DOHH2 (cell line): ENCODE data around the gene PAMR1.

Experiments used
- EZH2phosphoT487 ChIP-seq: fragments of 200-600 bp; sonication (generic); IDR thresholded peaks from 2 replicates; pipeline ENCODE4 v1.6.1; 2017; ENCODE audit warnings: borderline replicate concordance, mild to moderate bottlenecking, antibody characterized with exemption, low read length, moderate library complexity, mixed read lengths
- TF ChIP-seq, protein P1 (sequence below): fragments of 200-600 bp; sonication (generic); IDR thresholded peaks from one replicate; pipeline ENCODE4 v1.5.1; 2014; ENCODE audit warnings: antibody characterized with exemption, mild to moderate bottlenecking, low read depth, low read length; ENCODE audit not compliant: poor library complexity, severe bottlenecking

DNA sequence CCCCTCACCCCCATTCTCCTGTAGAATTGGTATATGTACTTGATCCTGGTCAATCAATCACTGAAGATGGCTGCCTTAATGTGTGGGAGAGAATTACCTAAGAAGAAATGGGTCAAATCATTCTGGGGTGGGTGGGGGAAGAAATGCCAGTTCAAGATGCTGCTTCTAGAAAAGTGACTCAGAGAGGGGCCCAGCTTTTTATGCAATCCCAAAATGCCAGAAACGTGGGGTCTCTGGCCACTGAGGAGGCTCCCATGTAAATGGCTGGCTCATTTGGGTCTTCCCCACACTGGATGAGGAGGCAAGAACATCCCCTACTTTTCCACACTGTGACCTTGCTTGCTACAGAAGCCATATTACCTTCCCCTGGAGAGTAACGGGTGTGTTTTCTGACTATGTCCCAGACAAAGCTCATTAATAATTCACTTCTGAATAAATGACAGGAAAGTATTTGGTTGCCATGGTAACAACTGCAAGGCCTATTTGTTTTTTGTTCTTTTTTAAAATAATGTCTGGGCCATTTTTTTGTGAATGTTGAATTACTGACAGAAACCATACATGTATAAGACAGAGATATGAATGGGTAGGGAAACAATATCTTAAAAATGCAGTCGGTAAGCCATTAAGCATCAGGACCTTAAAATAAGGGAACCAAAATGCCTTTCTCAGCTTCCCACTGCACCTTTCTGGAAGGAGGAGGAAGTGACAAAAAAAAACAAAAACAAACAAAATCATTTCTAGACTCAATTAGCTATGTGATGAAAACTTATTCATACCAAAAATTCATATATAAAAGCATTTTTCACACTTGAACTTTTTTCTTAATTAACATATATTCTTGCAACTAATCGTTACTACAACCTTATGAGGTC is 138.1 kb downstream of the PAMR1 start:
- TF ChIP-seq, protein P1, sequence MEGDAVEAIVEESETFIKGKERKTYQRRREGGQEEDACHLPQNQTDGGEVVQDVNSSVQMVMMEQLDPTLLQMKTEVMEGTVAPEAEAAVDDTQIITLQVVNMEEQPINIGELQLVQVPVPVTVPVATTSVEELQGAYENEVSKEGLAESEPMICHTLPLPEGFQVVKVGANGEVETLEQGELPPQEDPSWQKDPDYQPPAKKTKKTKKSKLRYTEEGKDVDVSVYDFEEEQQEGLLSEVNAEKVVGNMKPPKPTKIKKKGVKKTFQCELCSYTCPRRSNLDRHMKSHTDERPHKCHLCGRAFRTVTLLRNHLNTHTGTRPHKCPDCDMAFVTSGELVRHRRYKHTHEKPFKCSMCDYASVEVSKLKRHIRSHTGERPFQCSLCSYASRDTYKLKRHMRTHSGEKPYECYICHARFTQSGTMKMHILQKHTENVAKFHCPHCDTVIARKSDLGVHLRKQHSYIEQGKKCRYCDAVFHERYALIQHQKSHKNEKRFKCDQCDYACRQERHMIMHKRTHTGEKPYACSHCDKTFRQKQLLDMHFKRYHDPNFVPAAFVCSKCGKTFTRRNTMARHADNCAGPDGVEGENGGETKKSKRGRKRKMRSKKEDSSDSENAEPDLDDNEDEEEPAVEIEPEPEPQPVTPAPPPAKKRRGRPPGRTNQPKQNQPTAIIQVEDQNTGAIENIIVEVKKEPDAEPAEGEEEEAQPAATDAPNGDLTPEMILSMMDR: no peak
- no peak for TF ChIP-seq EZH2phosphoT487
